NCI-H1417 (cell line): ENCODE measurements around the gene RASA4.
"Not testable (repeated sequence)": the region's sequence is repeated elsewhere in the genome, so short reads cannot be mapped to it uniquely, and the experiment has no call there.

Experiments
- DNase-seq, 3 experiments: peaks; one replicate each; lab custom pipeline; 2025; lab: John Stamatoyannopoulos, UW

Gene RASA4

DNA sequence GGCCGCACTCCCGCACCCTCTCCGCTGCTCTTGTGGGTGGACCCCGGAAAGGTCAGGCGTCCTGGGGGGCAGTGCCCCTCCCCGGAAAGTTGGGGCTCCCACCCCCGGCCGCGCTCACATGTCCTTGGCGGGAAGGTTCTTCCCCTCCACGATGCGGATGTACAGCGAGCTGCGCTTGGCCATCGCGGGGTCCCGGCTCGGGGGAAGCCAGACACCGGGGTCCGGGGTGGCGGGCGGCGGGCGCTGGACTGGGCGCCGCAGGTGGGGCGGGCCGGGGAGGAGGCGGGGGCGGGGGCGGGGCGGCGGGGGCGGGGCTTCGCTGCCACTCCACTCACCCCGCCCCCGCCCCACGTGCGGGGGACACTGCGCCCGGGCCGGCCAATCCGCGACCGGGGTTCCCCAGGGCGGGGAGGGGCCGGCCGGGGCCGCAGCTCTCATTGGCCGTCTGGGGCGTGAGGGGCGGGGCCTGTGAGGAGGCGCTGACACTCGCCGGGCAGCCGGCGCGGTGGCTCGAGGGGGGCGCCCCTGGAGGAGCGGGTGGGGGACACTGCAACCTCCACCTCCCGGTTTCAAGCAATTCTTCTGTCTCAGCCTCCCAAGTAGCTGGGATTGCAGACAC is at the start of gene RASA4:
Gene RASA4 (minus strand): TSS at position 250 of the 619 bp plus-strand sequence. CDS start 67 bp downstream, at position 183.
- not testable (repeated sequence) for DNase-seq

DNA sequence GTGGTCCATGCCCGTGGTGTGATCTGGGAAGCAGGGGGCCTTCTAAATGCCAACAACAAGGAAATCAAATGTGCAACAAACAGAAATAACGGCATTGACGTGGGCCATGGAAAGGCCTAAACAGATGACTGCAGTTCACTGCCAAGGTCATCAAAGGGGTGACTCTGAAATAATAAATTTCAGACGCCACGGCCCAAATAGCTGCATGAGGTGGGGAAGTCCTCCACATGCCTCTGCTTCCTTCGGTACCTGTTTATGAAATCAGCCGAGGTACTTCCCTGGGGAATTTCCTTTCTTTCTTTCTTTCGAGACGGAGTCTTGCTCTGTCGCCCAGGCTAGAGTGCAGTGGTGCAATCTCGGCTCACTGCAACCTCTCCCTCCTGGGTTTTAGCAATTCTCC is 48.2 kb upstream of the RASA4 start:
- not testable (repeated sequence) for DNase-seq

DNA sequence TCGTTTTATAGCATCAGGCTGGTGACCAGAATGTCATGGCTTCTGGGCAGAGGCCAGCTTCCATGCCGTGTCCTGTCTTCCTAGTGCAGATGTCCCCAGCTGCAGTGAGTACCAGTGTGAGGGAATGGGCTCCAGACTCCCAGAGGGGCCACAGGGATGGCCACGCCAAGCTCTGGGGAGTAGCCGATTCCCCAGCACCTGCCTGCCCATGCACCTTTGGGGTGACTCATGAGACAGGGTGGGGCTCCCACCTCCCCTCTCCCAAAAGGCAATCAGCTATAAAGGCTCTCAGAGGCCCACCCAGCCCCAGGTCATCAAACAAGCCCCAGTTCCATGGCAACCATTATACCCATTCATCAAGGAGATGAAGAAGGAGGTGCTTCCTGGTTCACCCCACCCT is 33.4 kb upstream of the RASA4 start, which contains the start of gene SPDYE2B:
Gene SPDYE2B (plus strand): TSS at position 396 of the 400 bp plus-strand sequence. CDS start 2,030 bp downstream, outside the sequence.
- DNase-seq = not testable (repeated sequence)

DNA sequence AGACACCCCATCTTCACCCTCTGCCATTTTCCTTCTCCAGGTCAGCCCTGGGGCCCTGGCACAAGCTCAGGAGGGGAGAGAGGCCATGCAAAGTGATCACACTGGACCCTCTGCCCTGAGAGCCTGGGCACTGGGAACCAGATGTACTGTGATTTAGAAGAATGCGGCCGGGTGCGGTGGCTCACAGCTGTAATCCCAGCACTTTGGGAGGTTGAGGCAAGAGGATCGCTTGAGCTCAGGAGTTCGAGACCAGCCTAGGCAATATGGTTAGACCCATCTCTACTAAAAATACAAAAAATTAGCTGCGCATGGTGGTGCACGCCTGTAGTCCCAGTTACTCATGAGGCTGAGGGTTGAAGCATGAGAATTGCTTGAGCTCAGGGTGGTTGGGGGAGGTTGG is 31.3 kb upstream of the RASA4 start:
- not testable (repeated sequence) for DNase-seq

DNA sequence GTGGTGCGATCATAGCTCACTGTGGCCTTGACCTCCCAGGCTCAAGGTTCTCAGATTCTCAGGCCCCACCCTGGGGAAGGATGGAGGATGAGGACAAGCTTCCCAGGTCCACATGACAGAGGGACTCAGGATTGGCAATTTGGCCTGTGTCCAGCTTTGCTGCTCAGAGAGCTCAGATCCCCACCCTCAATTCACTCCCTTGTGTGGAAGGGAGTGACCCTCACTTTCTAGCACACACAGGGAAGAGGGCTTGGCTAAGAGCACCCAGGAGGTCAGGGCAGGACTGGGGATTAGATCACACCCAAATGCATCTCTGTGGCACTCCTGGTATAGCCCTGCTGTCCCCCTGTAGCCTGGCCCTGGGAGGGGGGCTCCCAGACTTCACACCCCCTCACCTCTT is 26.8 kb upstream of the RASA4 start:
- DNase-seq = not testable (repeated sequence)

DNA sequence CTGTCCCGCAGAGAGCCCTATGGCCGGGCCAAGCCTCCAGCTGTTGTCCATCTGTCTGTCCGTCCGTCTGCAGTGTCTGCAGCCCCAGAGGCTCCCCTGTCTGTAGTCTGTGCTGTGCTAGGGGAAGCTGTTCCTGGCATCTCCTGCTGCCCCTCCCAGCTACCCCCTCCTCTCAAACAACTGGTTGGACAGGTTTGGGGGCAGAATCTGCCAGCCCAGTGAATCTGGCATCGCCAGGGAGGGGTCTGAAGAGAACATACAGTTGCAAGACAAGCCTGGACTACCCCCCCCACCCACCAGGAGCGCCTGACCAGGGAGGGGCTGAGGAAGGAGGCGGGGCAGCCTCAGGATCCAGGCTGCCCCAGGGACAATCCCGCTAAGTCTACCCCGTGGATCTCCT is 26.1 kb upstream of the RASA4 start, which contains the start of gene UPK3BL1:
Gene UPK3BL1 (minus strand): TSS at position 101 of the 400 bp plus-strand sequence. CDS start 50 bp downstream, at position 51.
- not testable (repeated sequence) for DNase-seq

DNA sequence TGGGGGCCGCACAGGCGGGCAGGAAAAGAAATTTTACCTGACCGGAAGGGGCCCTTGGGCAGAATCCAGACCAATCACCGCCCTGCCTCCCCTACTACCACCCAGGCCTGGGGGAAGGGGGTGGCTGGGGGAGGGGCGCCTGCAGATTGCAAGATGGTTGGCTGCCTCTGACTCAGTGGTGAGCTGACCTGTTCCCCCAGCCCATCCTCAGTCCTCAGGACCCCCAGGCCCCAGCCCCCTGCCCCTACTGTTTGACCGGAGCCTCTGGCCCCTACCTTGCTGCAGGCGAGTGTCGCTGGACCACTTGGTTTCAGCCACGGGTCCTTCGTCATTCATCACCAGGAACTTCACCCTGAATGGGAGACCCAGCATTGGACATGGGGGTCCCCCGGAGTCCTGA is 22.3 kb upstream of the RASA4 start:
- DNase-seq = not testable (repeated sequence)

DNA sequence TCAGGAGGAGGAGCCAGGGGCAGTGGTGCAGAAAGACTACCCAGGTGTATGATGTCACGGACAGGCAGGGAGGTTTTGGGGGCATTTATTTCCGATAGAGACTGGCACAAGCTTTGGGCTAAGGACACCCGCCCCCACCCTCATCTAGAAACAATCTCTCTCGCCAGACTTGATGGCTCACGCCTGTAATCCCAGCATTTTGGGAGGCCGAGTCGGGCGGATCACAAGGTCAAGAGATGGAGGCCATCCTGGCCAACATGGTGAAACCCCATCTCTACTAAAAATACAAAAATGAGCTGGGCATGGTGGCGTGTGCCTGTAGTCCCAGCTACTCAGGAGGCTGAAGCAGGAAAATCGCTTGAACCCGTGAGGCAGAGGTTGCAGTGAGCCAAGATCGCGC is 20.4 kb upstream of the RASA4 start:
- DNase-seq = not testable (repeated sequence)

DNA sequence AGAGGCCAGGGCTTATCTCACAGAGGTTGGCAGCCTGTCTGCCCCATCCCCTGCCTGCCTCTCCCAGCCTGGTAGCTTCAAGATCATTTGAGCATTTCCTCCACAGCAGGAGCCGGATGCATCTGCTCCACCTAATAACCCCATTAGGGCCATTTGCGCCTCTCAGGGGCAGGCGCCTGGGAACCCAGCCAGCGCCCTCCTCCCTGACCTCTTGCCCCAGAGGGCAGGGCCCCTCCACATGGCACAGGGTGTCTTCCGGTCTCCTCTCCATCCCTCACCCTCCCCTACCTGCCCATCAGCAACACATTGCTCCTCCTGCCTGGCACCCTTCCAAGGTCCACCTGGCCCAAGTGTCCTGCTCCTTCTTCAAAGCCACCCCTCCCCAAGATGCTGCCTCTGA is 18.8 kb upstream of the RASA4 start:
- DNase-seq = not testable (repeated sequence)

DNA sequence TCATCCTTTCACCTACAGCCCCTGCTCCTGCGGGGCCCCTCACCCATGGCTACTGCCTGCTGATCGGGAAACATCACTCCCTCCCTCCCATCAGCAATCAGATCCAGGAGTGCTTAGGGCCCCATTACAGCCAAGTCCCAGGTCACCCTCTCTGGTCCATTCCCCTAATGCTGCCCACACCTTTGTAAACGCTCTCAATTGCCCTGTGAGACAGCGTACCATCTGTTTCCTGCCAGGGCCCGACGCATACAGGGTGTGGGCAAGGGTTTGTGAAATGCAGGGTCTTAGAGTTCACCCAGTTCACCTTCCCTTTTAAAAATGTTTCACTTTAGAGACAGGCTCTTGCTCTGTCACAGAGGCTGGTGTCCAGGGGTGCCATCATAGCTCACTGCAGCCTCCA is 17.7 kb upstream of the RASA4 start:
- not testable (repeated sequence) for DNase-seq

DNA sequence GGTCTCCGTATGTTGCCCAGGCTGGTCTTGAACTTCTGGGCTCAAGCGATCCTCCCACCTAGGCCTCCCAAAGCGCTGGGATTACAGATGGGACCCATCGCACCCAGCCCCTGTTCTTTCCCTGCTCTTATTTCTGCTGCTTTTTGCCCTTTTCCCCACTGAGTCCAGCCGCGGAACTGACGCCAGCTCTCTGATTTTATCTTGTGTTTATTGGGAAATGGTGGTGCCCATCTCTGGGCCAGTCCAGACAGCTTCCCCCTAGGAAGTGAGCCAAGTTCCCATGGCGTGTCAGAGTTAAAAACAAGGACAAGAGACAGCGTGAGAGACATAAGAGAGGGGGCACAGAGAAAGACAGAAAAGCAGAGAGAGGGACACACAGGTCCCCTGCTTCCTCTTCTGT is 14.1 kb upstream of the RASA4 start:
- DNase-seq = not testable (repeated sequence)

DNA sequence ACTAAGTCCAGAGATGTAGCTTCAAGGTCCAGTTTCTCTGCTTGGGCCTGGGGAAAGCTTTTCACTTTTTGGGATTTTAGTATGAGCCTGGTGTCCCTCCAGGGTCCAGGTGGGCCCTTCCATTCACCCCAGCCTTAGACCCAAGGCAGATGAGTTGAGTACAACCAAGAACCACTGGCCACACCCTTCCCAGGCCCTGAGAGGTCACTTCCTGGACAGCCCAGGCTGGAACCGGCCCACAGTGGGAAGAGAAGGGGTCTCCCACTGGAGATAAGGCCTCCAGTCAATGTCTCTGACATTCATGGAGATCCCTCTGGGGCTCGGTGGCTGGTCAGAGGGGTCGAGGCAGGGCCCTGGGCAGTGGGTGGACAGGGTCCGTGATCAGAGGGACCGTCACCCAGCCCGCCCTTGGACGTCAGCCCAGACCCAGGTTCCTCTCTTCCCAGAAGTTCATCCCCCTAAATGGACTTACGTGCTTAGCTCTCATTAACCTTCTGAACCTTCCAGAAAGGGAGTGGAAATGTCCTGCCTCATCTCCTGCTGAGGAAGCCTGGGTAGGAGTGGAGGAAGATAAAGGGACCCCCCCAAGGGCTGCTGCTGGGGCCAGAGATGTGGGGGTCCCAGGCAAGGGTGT is 10.8 kb upstream of the RASA4 start:
- DNase-seq = not testable (repeated sequence)

DNA sequence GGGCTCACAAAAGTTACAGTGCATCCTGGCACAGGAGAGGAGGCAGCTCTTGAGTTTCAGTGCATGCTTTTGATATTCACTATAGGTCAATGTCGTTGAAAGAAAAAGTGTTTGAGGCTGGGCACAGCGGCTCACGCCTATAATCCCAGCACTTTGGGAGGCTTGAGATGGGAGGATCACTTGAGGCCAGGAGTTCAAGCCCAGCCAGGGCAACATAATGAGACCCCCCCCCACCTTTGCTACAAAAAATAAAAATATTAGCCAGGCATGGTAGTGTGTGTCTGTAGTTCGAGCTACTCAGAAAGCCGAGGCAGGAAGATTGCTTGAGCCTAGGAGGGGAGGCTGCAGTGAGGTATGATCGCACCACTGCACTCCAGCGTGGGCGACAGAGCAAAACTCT is 1.6 kb upstream of the RASA4 start:
- DNase-seq = not testable (repeated sequence)

DNA sequence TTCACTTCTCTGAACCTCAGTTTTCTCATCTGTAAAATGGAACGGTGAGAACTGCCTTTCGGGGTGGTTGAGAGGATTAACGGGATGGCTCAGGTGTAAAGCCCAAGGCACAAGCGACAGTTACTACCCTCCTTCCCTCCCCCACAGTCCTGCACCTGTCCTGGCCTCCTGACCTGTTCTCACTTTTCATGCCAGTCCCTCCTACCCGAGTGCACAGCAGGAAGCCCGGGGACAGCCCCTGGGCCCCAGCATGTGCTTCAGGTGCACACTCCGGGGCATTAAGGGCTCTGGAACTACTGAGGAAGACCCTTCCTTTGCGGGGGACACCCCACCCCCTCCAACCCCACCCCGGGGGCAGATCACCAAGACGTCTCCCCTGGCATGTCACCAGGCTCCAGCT is 626 bp downstream of the RASA4 start:
- DNase-seq = not testable (repeated sequence)

DNA sequence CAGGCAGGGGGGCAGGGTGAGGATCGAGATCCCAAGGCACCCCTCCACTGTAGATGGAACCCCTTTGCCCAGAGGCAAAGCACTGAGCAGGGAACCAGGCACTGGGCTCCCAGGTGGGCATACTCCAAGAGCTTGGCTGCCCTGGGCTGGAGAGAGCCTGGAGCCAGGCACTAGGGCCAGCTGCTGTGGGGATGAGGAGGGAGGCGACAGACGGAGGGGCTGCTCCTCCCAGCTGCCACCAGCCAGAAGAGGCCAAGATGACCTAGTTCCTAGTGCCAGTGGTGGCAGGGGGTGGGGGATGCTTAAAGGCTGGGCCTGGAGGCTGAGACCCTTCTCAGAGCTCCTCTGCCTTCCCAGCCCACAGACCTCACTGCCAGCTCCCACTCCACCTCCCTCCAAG is 1.7 kb downstream of the RASA4 start:
- DNase-seq = not testable (repeated sequence)

DNA sequence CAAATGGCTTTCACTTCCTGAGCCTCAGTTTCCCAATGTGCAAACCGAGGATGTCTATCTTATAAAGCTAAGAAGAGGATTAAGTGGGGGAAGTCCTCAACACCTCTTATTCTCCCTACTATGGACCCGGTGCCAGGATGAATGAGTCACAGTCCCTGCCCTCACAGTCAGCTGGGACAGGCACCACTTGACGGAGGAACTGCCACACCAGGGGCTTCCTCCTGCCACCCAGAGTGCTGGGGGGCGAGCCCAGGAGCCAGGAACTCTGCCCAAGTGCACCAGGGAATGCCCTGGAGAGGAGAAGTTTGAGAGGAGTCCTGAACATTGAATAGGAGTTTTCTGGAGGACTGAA is 2.2 kb downstream of the RASA4 start:
- not testable (repeated sequence) for DNase-seq

DNA sequence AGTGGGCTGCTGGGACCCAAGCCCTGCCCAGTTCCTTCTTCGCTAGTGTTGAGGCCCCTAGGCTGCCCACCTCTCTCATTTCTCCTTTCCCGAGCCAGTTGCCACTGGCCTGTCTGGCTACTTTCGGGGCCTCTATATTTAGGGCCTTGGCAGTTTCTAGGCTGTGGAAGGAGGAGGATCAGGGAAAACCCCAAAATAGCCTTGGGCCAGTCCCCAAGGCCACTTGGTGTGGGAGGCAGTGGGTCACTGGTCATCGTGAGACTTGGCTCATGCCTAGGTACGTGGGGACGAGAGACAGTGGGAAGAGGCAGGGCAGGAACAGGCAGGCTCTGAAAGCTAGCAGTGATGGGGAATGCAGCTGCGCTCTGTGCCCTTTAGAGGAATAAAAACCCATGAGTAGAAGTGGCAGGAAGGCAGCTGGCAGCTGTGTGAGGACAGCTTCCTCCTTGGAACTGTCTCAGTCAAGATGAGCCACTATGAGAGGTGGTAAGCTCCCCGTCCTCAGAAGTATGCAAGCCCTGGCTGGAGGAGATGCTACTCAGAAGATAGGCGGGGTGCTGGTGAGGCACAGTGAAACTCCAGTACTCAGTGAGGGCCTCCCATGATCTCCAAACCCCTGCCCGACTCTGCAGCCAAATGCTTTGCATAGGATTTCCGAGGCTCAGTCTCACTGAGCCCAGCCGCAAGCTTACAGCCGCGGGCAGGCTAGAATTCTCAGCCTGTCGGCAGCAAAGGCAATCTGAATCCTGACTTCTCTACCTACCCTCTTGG is 2.8 kb downstream of the RASA4 start:
- not testable (repeated sequence) for DNase-seq

DNA sequence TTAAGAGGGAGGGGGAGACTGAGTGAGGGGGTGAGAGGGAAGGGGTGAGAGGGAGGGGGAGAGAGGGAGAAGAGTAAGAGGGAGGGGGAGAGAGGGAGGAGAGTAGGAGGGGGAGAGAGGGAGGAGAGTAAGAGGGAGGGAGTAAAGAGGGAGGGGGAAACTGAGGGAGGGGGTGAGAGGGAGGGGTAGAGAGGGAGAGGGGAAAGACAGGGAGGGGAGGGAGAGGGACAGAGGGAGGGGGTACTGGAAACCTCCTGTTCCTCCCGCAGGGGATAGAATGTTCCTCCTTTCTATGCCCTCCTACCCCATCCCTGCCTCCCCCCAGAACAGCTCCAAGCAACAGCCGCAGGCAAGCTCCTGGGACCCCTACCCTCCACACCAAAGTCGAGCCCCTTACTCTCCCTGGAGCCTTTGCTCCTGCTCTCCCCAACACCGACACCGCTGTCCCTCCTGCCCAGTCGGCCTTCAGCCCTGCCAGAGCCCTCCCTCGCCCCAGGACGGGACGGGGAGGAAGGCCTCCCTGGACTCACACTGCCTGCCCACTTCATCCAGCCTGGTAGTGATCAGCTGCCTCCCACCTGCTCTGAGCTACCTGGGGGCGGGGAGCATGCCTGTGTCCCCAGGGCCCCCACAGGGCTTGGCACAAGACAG is 4.8 kb downstream of the RASA4 start:
- not testable (repeated sequence) for DNase-seq

DNA sequence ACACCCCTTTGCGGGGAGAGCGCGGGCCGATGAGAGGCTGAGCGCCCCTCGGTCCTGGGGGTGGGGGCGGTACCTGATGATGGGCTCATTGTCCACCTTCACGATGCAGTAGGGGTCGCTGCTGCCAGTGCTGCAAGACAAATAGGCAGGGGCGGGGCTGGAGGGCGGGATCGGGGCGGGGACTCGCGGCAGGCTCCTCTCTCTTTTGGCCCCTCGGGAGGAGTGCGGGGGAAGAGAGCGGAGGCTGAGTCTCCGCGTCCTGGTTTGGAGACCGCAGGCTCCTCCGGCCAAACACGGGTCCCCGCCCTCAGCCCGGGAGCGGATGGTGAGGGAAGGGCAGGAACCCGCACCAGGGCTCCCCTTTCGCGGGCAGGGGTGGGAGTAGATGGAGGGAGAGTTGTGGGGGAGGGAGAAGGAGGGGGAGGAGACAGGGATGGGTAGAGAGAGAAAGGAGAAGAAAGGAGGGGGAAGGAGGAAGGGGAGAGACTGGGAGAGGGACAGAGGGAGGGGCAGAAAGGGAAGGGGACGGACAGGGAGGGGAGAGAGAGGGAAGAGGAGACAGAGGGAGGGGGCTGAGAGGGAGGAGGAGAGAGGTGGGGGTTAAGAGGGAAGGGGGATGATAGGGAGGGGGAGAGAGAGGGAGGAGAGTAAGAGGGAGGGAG is 5.4 kb downstream of the RASA4 start:
- not testable (repeated sequence) for DNase-seq

DNA sequence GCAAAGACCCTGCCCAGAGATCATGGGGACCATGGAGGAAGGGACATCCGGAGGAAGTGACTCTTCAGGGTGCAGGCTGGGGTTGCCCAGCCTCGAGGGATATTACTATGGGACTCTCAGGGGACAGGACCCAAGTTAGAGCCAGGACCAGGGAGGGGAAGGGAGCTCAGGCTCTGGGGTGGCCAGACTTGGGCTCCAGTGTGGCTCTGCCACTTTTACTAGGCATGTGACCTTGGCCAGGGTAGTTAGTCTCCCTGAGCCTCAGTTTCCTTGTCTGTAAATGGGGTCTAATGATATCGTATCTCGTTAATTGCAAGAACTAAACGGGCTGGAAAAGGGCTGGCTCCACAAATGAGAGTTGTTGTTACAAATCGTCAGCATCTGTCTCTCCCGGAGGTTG is 6.1 kb downstream of the RASA4 start:
- not testable (repeated sequence) for DNase-seq

DNA sequence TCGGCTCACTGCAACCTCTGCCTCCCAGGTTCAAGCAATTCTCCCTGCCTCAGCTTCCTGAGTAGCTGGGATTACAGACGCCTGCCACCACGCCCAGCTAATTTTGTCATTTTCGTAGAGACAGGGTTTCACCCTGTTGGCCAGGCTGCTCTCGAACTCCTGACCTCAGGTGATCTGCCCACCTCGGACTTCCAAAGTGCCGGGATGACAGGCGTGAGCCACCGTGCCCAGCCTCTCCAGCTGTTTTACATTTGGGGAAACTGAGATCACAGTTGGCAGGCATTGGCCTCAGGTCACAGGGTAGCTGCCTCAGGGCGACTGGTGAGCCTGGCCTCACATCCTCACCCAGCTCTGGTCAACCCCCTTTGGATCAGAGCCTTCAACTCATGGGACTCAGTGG is 6.8 kb downstream of the RASA4 start:
- not testable (repeated sequence) for DNase-seq

DNA sequence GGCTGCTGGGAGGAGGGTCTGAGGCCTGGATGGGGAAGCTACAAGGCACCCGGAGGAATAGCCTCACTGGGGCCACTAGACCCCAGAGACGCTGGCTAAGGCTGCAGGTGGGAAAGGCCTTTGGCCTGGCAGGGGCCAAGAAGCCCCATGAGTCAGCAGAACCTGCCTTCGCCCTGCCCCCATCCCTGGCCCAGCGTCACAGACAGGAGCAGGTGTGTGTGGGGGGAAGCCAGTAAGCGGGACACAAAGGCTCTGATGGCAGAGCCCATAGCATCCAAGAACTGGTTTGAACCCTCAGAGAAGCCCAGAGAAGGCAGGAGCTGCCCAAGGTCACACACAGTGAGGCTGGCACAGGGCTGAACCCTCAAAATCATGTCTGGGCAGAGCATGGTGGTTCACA is 9.7 kb downstream of the RASA4 start:
- DNase-seq = not testable (repeated sequence)
